ENCODE measurements around the gene DMRT3. TPM values are rescaled to one million over a fixed set of nuclear protein-coding genes. Genes with fewer than 3 reads are reported as not detected.

The DMRT3 gene
- total RNA-seq, 4 donors from 2014 or later, result 0.12 TPM; not detected in 3

- Histone ChIP-seq H3K9me3 (no peaks in the 10 kb centered on the region), H3K36me3 (no peaks in the 10 kb centered on the region), H3K4me3 (no peak overlapping the region), H3K27ac (no peak overlapping the region), H3K27me3 (peaks cover 100% of the 10 kb centered on the region), H3K4me1 (peaks cover 0 to 62% (median 36%) of the 10 kb centered on the region in 3 donors)
- 4 to 12% methylated on average over 26 to 27 of the region's 29 CpGs for WGBS, 2 donors (ENCODE audit: low coverage in 1 of 2)
- ATAC-seq, result no peak
- no peak for TF ChIP-seq EP300 (IDR thresholded peaks at IDR 0.05)
- no peak for TF ChIP-seq POLR2AphosphoS5 (IDR thresholded peaks at IDR 0.05)
- no peak for TF ChIP-seq POLR2A (IDR thresholded peaks at IDR 0.05)
- no peak for TF ChIP-seq CTCF (IDR thresholded peaks at IDR 0.05)
These were observed 2.1 kb upstream of the DMRT3 start for GRCh38 chr9:974031-974995.

GRCh38 chr9:974996-975739, 1.3 kb upstream of the DMRT3 start:
- ATAC-seq, result no peak
- H3K9me3 ChIP-seq, result no peaks in the 10 kb centered on the region
- no peak overlapping the region for H3K4me3 ChIP-seq
- WGBS, 2 donors (ENCODE audit: low coverage in 1 of 2), result 6 to 7% methylated on average over 7 to 14 of the region's 24 CpGs
- peaks cover 100% of the 10 kb centered on the region for H3K27me3 ChIP-seq
- no peaks in the 10 kb centered on the region for H3K36me3 ChIP-seq
- no peak overlapping the region for H3K27ac ChIP-seq
- peaks cover 0 to 54% (median 34%) of the 10 kb centered on the region in 3 donors for H3K4me1 ChIP-seq
- no peak for TF ChIP-seq POLR2A (IDR thresholded peaks at IDR 0.05)

GRCh38 chr9:975740-976257, 656 bp upstream of the DMRT3 start:
- no peak for ATAC-seq
- Histone ChIP-seq H3K9me3 (no peaks in the 10 kb centered on the region), H3K4me3 (no peak overlapping the region), H3K27ac (no peak overlapping the region), H3K27me3 (peaks cover 100% of the 10 kb centered on the region), H3K36me3 (no peaks in the 10 kb centered on the region), H3K4me1 (peaks cover 0 to 47% (median 30%) of the 10 kb centered on the region in 3 donors)
- WGBS, 2 donors (ENCODE audit: low coverage in 1 of 2), result 3% methylated on average over 7 to 12 of the region's 23 CpGs
- TF ChIP-seq POLR2AphosphoS5 (IDR thresholded peaks at IDR 0.05) (no peak), EP300 (IDR thresholded peaks at IDR 0.05) (no peak), POLR2A (IDR thresholded peaks at IDR 0.05) (no peak), CTCF (IDR thresholded peaks at IDR 0.05) (no peak)

GRCh38 chr9:976943-977837, 735 bp downstream of the DMRT3 start:
- Histone ChIP-seq H3K27me3 (peaks cover 100% of the 10 kb centered on the region), H3K4me1 (peaks cover 0 to 33% (median 17%) of the 10 kb centered on the region in 3 donors), H3K9me3 (no peaks in the 10 kb centered on the region), H3K36me3 (no peaks in the 10 kb centered on the region), H3K27ac (no peak overlapping the region), H3K4me3 (peak overlapping the region in 1 of 2 donors; percentile 25)
- ATAC-seq, result no peak
- TF ChIP-seq POLR2AphosphoS5 (IDR thresholded peaks at IDR 0.05) (no peak), POLR2A (IDR thresholded peaks at IDR 0.05) (no peak), EP300 (IDR thresholded peaks at IDR 0.05) (no peak), CTCF (IDR thresholded peaks at IDR 0.05) (no peak)
- 12% methylated on average over 7 of the region's 92 CpGs; no CpG with 5 or more reads in 1 of the 2 donors for WGBS, 2 donors (ENCODE audit: low coverage in 1 of 2)

Data from gastroesophageal sphincter (tissue), 4 donors.